SK-N-SH treated with all-trans-retinoic acid at 6 μM for 48 hours (cell line): ENCODE measurements around the gene EBLN2.

Source experiments
- ARNTL ChIP-seq: fragments of 450-650 bp; formaldehyde crosslinking; IDR thresholded peaks from 2 replicates; pipeline ENCODE4 v1.5.0; 2020; ENCODE audit warnings: low read depth, mild to moderate bottlenecking, moderate library complexity, borderline replicate concordance
- CSDC2 ChIP-seq: fragments of 250-450 bp; sonication (Bioruptor Pico); IDR thresholded peaks from 2 replicates; pipeline ENCODE4 v1.5.0; 2020; ENCODE audit warnings: mild to moderate bottlenecking, moderate library complexity
- ISL1 ChIP-seq: fragments of 250-450 bp; sonication (Bioruptor Pico); IDR thresholded peaks from 2 replicates; pipeline ENCODE4 v2.1.2; 2022; ENCODE audit warnings: mild to moderate bottlenecking, moderate library complexity
- TCF4 ChIP-seq: fragments of 250-450 bp; sonication (Bioruptor Pico); IDR thresholded peaks from 2 replicates; pipeline ENCODE4 v1.8.0; 2021; ENCODE audit warnings: mild to moderate bottlenecking, moderate library complexity, borderline replicate concordance
- ZC3H10 ChIP-seq: fragments of 250-450 bp; sonication (Bioruptor Pico); IDR thresholded peaks from 2 replicates; pipeline ENCODE4 v1.5.1; 2021; ENCODE audit warnings: mild to moderate bottlenecking, moderate library complexity
- ZFP3 ChIP-seq: fragments of 250-450 bp; sonication (Bioruptor Pico); IDR thresholded peaks from 2 replicates; pipeline ENCODE4 v1.5.0; 2020; ENCODE audit warnings: mild to moderate bottlenecking, moderate library complexity
- ZFP30 ChIP-seq: fragments of 450-650 bp; formaldehyde crosslinking; IDR thresholded peaks from 2 replicates; pipeline ENCODE4 v1.5.0; 2022; ENCODE audit warnings: mild to moderate bottlenecking, moderate library complexity
- ZNF565 ChIP-seq: fragments of 450-650 bp; formaldehyde crosslinking; conservative IDR thresholded peaks from 2 replicates; pipeline ENCODE4 v1.5.0; 2020; ENCODE audit warnings: low read depth, mild to moderate bottlenecking, moderate library complexity
- ZNF70 ChIP-seq: fragments of 450-650 bp; formaldehyde crosslinking; IDR thresholded peaks from 2 replicates; pipeline ENCODE4 v1.5.0; 2020; ENCODE audit warnings: mild to moderate bottlenecking, moderate library complexity
- ZNF8 ChIP-seq: fragments of 450-650 bp; formaldehyde crosslinking; IDR thresholded peaks from 2 replicates; pipeline ENCODE4 v1.5.0; 2020; ENCODE audit warnings: mild to moderate bottlenecking, moderate library complexity
- TF ChIP-seq, protein P1 (sequence below): fragments of 250-450 bp; sonication (Bioruptor Pico); IDR thresholded peaks from 2 replicates; pipeline ENCODE4 v1.8.0; 2020; ENCODE audit warnings: mild to moderate bottlenecking, moderate library complexity, borderline replicate concordance
- TF ChIP-seq, protein P2 (sequence below): fragments of 250-450 bp; sonication (Bioruptor Pico); IDR thresholded peaks from 2 replicates; pipeline ENCODE4 v1.5.1; 2021; ENCODE audit warnings: mild to moderate bottlenecking, moderate library complexity
- TF ChIP-seq, protein P3 (sequence below): fragments of 250-450 bp; sonication (Bioruptor Pico); IDR thresholded peaks from 2 replicates; pipeline ENCODE4 v1.8.0; 2021; ENCODE audit warnings: low read depth, mild to moderate bottlenecking, moderate library complexity, borderline replicate concordance

DNA sequence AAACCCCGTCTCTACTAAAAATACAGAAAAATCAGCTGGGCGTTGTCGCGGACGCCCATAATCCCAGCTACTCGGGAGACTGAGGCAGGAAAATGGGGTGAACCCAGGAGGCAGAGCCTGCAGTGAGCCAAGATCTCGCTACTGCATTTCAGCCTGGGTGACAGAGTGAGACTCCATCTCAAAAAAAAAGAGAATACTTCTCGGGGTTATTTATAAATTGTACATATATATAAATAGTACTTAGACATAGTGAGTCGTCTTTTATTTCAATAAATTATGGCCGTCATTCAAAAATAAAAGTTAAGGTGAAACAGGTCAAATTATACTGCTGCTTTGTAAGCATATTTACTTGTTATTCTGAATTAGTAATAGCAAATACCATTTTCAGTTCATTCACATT, 12.1 kb upstream of the EBLN2 start:
- TF ChIP-seq ZNF70 (CRISPR knock-in tag) (no peak), CSDC2 (CRISPR knock-in tag) (no peak), ISL1 (no peak), ZC3H10 (CRISPR knock-in tag) (no peak), ZFP3 (CRISPR knock-in tag) (no peak), ZNF565 (CRISPR knock-in tag) (no peak), ARNTL (CRISPR knock-in tag) (no peak), ZNF8 (no peak), TCF4 (CRISPR knock-in tag) (no peak), ZFP30 (no peak)
- TF ChIP-seq, protein P1, sequence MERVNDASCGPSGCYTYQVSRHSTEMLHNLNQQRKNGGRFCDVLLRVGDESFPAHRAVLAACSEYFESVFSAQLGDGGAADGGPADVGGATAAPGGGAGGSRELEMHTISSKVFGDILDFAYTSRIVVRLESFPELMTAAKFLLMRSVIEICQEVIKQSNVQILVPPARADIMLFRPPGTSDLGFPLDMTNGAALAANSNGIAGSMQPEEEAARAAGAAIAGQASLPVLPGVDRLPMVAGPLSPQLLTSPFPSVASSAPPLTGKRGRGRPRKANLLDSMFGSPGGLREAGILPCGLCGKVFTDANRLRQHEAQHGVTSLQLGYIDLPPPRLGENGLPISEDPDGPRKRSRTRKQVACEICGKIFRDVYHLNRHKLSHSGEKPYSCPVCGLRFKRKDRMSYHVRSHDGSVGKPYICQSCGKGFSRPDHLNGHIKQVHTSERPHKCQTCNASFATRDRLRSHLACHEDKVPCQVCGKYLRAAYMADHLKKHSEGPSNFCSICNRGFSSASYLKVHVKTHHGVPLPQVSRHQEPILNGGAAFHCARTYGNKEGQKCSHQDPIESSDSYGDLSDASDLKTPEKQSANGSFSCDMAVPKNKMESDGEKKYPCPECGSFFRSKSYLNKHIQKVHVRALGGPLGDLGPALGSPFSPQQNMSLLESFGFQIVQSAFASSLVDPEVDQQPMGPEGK (CRISPR knock-in tag) = no peak
- TF ChIP-seq, protein P2, sequence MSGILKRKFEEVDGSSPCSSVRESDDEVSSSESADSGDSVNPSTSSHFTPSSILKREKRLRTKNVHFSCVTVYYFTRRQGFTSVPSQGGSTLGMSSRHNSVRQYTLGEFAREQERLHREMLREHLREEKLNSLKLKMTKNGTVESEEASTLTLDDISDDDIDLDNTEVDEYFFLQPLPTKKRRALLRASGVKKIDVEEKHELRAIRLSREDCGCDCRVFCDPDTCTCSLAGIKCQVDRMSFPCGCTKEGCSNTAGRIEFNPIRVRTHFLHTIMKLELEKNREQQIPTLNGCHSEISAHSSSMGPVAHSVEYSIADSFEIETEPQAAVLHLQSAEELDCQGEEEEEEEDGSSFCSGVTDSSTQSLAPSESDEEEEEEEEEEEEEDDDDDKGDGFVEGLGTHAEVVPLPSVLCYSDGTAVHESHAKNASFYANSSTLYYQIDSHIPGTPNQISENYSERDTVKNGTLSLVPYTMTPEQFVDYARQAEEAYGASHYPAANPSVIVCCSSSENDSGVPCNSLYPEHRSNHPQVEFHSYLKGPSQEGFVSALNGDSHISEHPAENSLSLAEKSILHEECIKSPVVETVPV = no peak
- TF ChIP-seq, protein P3, sequence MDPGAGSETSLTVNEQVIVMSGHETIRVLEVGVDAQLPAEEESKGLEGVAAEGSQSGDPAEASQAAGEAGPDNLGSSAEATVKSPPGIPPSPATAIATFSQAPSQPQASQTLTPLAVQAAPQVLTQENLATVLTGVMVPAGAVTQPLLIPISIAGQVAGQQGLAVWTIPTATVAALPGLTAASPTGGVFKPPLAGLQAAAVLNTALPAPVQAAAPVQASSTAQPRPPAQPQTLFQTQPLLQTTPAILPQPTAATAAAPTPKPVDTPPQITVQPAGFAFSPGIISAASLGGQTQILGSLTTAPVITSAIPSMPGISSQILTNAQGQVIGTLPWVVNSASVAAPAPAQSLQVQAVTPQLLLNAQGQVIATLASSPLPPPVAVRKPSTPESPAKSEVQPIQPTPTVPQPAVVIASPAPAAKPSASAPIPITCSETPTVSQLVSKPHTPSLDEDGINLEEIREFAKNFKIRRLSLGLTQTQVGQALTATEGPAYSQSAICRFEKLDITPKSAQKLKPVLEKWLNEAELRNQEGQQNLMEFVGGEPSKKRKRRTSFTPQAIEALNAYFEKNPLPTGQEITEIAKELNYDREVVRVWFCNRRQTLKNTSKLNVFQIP (CRISPR knock-in tag) = no peak
